ENCODE results near the gene ANO1. TPM values are rescaled to one million over a fixed set of nuclear protein-coding genes. Genes with fewer than 3 reads are reported as not detected.

ANO1 gene
- total RNA-seq, 1 experiment from 2014 or later, result 10.9 TPM

GRCh38 chr11:70108250-70108649 lies 30.1 kb downstream of the ANO1 start:
- H3K4me1 ChIP-seq (ENCODE audit: insufficient read depth, low read length), result no peaks in the 10 kb centered on the region
- H3K4me3 Mint-ChIP-seq, result no peak overlapping the region
- DNase-seq, result no peak

More at GRCh38 chr11:70108250-70108649, 30.1 kb downstream of the ANO1 start:
- H3K4me2 ChIP-seq (ENCODE audit: insufficient read depth, insufficient read length, low read length), result no peak overlapping the region
- H3K4ac ChIP-seq (ENCODE audit: low read depth, low read length), result no peak overlapping the region
- H2BK15ac ChIP-seq (ENCODE audit: low read depth, low read length), result no peak overlapping the region
- H3K27me3 ChIP-seq (ENCODE audit: insufficient read depth, low read length), result no peaks in the 10 kb centered on the region
- H2BK20ac ChIP-seq (ENCODE audit: low read depth, low read length, poor library complexity, severe bottlenecking), result no peak overlapping the region
- no peak overlapping the region for H3K9ac ChIP-seq (ENCODE audit: extremely low read depth, insufficient read length, low read length)
- no peak overlapping the region for H3K14ac ChIP-seq (ENCODE audit: insufficient read depth, low read length)
- Mint-ChIP-seq H3K9me3 (no peaks in the 10 kb centered on the region; a peak in 2 of 5 replicates), H3K27me3 (ENCODE audit: low read depth) (peaks cover 5% of the 10 kb centered on the region), H3K36me3 (ENCODE audit: insufficient read depth in 1 of 3, low read depth in 3 of 3) (peaks cover 0 to 3% (median 0%) of the 10 kb centered on the region in 3 experiments; a peak in 2 of 7 replicates), H3K27ac (no peak overlapping the region), H3K4me1 (peaks cover 47 to 56% of the 10 kb centered on the region in 2 experiments)
- no peak overlapping the region for H3K56ac ChIP-seq (ENCODE audit: insufficient read length, low read depth, low read length)
- no peak overlapping the region for H3K23ac ChIP-seq (ENCODE audit: insufficient read length, low read depth, low read length)
- no peak overlapping the region for H2BK120ac ChIP-seq (ENCODE audit: low read depth, low read length, poor library complexity, severe bottlenecking)
- no peaks in the 10 kb centered on the region for H3K79me2 ChIP-seq (ENCODE audit: insufficient read depth, low read length)
- H4K8ac ChIP-seq (replicated peaks; ENCODE audit: insufficient read length, low read depth, low read length), result no peak overlapping the region
- H3K9me3 ChIP-seq (ENCODE audit: control insufficient read depth, low read depth, low read length), result no peaks in the 10 kb centered on the region
- H2BK5ac ChIP-seq (ENCODE audit: insufficient read length, low read length), result no peak overlapping the region
- H4K91ac ChIP-seq (ENCODE audit: insufficient read length, low read depth, low read length), result no peak overlapping the region
- no peak overlapping the region for H2AK5ac ChIP-seq (ENCODE audit: insufficient read length, low read length)
- no peak overlapping the region for H3T11ph ChIP-seq (ENCODE audit: low read length)
- TF ChIP-seq CTCF (conservative IDR thresholded peaks at IDR 0.05), result no peak
- H2BK12ac ChIP-seq (ENCODE audit: insufficient read length, low read depth, low read length), result no peak overlapping the region
- H2AFZ ChIP-seq (ENCODE audit: low read length), result no peak overlapping the region
- H4K20me1 ChIP-seq (ENCODE audit: control insufficient read depth, insufficient read depth, insufficient read length), result no peaks in the 10 kb centered on the region
- H3K23me2 ChIP-seq (ENCODE audit: insufficient read length, low read depth, low read length, poor library complexity, severe bottlenecking), result no peaks in the 10 kb centered on the region
- WGBS (ENCODE audit: extremely low coverage, insufficient read length, low lambda C conversion rate), result no CpG with 5 or more reads among the region's 11 CpGs
- no peaks in the 10 kb centered on the region for H3K79me1 ChIP-seq (ENCODE audit: insufficient read depth, low read depth, low read length, poor library complexity, severe bottlenecking)
- no peak overlapping the region for H3K18ac ChIP-seq (ENCODE audit: insufficient read length, low read depth, low read length)
- H3K27ac ChIP-seq (ENCODE audit: insufficient read length, low read depth, low read length), result no peak overlapping the region
- H4K5ac ChIP-seq (ENCODE audit: insufficient read length, low read depth, low read length), result no peak overlapping the region

Data from H9 (cell line).